OCI-LY7 (cell line): ENCODE data around the gene DLG5.

Experiments used
- EZH2phosphoT487 ChIP-seq: fragments of 200-600 bp; sonication (generic); IDR thresholded peaks from 2 replicates; pipeline ENCODE4 v1.6.1; 2018; ENCODE audit warnings: low read depth, borderline replicate concordance, mild to moderate bottlenecking, mixed run types, antibody characterized with exemption, low read length, moderate library complexity, mixed read lengths
- TF ChIP-seq, protein P1 (sequence below): fragments of 200-600 bp; sonication (generic); conservative IDR thresholded peaks from 2 replicates; pipeline ENCODE4 v1.5.1; 2014; ENCODE audit warnings: mild to moderate bottlenecking, antibody characterized with exemption, low read length, moderate library complexity, mixed read lengths

DNA sequence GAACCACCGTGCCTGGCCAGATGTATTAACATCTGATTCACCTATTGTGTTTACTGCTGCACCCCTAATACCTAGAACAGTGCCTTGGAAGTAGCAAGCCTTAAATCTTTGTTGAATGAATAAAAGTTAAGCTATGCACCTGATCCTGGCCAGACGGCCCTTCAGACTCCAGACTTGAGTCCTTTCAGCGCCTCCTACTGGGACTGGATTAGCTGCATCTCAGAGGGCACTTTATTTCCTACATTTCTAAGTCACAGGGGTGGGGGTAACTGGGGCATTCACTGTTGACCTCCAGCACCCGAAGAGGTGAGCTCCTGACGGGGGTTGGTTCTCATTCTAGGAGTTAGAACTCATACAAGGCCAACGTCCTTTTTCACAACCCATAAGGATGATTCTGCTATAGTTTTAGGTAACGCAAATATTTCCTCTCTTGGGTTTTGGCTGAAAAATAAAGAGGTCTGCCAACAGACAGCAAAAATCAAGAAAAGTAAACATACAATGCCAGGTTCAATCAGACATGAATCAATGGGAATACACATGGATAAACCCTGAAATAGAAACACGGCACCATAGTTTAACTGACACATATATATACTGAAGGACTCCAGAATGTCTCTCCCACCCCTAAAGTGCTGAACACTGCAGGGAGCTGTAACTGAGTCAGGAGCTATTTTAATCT, 48.0 kb upstream of the DLG5 start:
- TF ChIP-seq, protein P1, sequence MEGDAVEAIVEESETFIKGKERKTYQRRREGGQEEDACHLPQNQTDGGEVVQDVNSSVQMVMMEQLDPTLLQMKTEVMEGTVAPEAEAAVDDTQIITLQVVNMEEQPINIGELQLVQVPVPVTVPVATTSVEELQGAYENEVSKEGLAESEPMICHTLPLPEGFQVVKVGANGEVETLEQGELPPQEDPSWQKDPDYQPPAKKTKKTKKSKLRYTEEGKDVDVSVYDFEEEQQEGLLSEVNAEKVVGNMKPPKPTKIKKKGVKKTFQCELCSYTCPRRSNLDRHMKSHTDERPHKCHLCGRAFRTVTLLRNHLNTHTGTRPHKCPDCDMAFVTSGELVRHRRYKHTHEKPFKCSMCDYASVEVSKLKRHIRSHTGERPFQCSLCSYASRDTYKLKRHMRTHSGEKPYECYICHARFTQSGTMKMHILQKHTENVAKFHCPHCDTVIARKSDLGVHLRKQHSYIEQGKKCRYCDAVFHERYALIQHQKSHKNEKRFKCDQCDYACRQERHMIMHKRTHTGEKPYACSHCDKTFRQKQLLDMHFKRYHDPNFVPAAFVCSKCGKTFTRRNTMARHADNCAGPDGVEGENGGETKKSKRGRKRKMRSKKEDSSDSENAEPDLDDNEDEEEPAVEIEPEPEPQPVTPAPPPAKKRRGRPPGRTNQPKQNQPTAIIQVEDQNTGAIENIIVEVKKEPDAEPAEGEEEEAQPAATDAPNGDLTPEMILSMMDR, result peak; percentile 44; the same call in 1 of the 2 replicates
- no peak for TF ChIP-seq EZH2phosphoT487
